ENCODE measurements around the gene NDUFB5. TPM values are rescaled to one million over a fixed set of nuclear protein-coding genes. Genes with fewer than 3 reads are reported as not detected.

Gene NDUFB5
- total RNA-seq, 2 donors from 2014 or later = 103 to 116 TPM

GRCh38 chr3:179610066-179610465 lies 5.5 kb downstream of the NDUFB5 start:
- Histone ChIP-seq H3K27ac (ENCODE audit: low read depth, low read length) (no peak overlapping the region), H3K36me3 (ENCODE audit: control insufficient read depth, insufficient read depth, low read length) (peaks cover 4% of the 10 kb centered on the region), H3K9ac (ENCODE audit: extremely low read depth, low read length, poor library complexity, severe bottlenecking) (no peak overlapping the region), H3K4me1 (ENCODE audit: control insufficient read depth, insufficient read depth, low read length) (peaks cover 9% of the 10 kb centered on the region), H3K27me3 (ENCODE audit: control insufficient read depth, insufficient read depth, low read length, poor library complexity, severe bottlenecking) (no peaks in the 10 kb centered on the region), H3K9me3 (ENCODE audit: control insufficient read depth, low read length) (no peaks in the 10 kb centered on the region), H3K4me3 (ENCODE audit: low read length) (no peak overlapping the region)
- DNase-seq = no peak
- Mint-ChIP-seq H3K36me3 (ENCODE audit: low read depth) (peaks cover 16% of the 10 kb centered on the region), H3K27ac (peak overlapping the region; percentile 66), H3K4me3 (no peak overlapping the region), H3K9me3 (no peaks in the 10 kb centered on the region), H3K27me3 (ENCODE audit: insufficient read depth) (no peaks in the 10 kb centered on the region), H3K4me1 (peaks cover 48% of the 10 kb centered on the region)
- no peak for TF ChIP-seq CTCF (conservative IDR thresholded peaks at IDR 0.05)
- 80 to 93% methylated on average over 2 to 4 of the region's 4 CpGs for WGBS, 2 experiments (ENCODE audit: insufficient coverage in 1 of 2, insufficient read length in 1 of 2)

- Histone ChIP-seq H3K36me3 (ENCODE audit: control insufficient read depth, insufficient read depth, low read length) (peaks cover 22% of the 10 kb centered on the region), H3K4me3 (ENCODE audit: low read length) (no peak overlapping the region), H3K9ac (ENCODE audit: extremely low read depth, low read length, poor library complexity, severe bottlenecking) (no peak overlapping the region), H3K9me3 (ENCODE audit: control insufficient read depth, low read length) (no peaks in the 10 kb centered on the region), H3K4me1 (ENCODE audit: control insufficient read depth, insufficient read depth, low read length) (peaks cover 7% of the 10 kb centered on the region), H3K27ac (ENCODE audit: low read depth, low read length) (no peak overlapping the region), H3K27me3 (ENCODE audit: control insufficient read depth, insufficient read depth, low read length, poor library complexity, severe bottlenecking) (no peaks in the 10 kb centered on the region)
- H3K27me3 Mint-ChIP-seq (ENCODE audit: insufficient read depth) = no peaks in the 10 kb centered on the region
- H3K4me1 Mint-ChIP-seq = peaks cover 33% of the 10 kb centered on the region
- H3K4me3 Mint-ChIP-seq = no peak overlapping the region
- H3K27ac Mint-ChIP-seq = no peak overlapping the region
- peaks cover 33% of the 10 kb centered on the region for H3K36me3 Mint-ChIP-seq (ENCODE audit: low read depth)
- no peak for DNase-seq
- H3K9me3 Mint-ChIP-seq = peaks cover 2% of the 10 kb centered on the region
- WGBS, 2 experiments (ENCODE audit: insufficient coverage in 1 of 2, insufficient read length in 1 of 2) = 50 to 95% methylated on average over 1 to 2 of the region's 2 CpGs
- no peak for TF ChIP-seq CTCF (conservative IDR thresholded peaks at IDR 0.05)
These were observed 9.2 kb downstream of the NDUFB5 start for GRCh38 chr3:179613807-179614206.

- H3K4me3 ChIP-seq (ENCODE audit: low read length) = no peak overlapping the region
- no peak overlapping the region for H3K27ac ChIP-seq (ENCODE audit: low read depth, low read length)
- no peak overlapping the region for H3K4me3 Mint-ChIP-seq
- peaks cover 19% of the 10 kb centered on the region for H3K4me1 Mint-ChIP-seq
- H3K36me3 Mint-ChIP-seq (ENCODE audit: low read depth) = peaks cover 46% of the 10 kb centered on the region
- H3K4me1 ChIP-seq (ENCODE audit: control insufficient read depth, insufficient read depth, low read length) = peaks cover 4% of the 10 kb centered on the region
- no peaks in the 10 kb centered on the region for H3K27me3 ChIP-seq (ENCODE audit: control insufficient read depth, insufficient read depth, low read length, poor library complexity, severe bottlenecking)
- H3K36me3 ChIP-seq (ENCODE audit: control insufficient read depth, insufficient read depth, low read length) = peaks cover 26% of the 10 kb centered on the region
- H3K9me3 ChIP-seq (ENCODE audit: control insufficient read depth, low read length) = no peaks in the 10 kb centered on the region
- 87 to 92% methylated on average over 3 to 4 of the region's 4 CpGs for WGBS, 2 experiments (ENCODE audit: insufficient coverage in 1 of 2, insufficient read length in 1 of 2)
- H3K9ac ChIP-seq (ENCODE audit: extremely low read depth, low read length, poor library complexity, severe bottlenecking) = no peak overlapping the region
- no peak for DNase-seq
- no peak for TF ChIP-seq CTCF (conservative IDR thresholded peaks at IDR 0.05)
- H3K9me3 Mint-ChIP-seq = peaks cover 2% of the 10 kb centered on the region
- no peak overlapping the region for H3K27ac Mint-ChIP-seq
- no peaks in the 10 kb centered on the region for H3K27me3 Mint-ChIP-seq (ENCODE audit: insufficient read depth)
These were observed 11.0 kb downstream of the NDUFB5 start for GRCh38 chr3:179615458-179616173.
